Adipocyte (in vitro differentiated cells): ENCODE data around the gene RTKN2.
A peak's percentile ranks its signal among the peaks of the same experiment; 100 is the strongest.
"Not testable (repeated sequence)": the region's sequence is repeated elsewhere in the genome, so short reads cannot be mapped to it uniquely, and the experiment has no call there.

Source experiments
- DNase-seq: peaks from one replicate; pipeline ENCODE4 v3.0.0-alpha.2; 2015; ENCODE audit warnings: low read depth
- H3K27me3 ChIP-seq: replicated peaks from 2 replicates; pipeline ENCODE4 v1.7.0; 2013; ENCODE audit warnings: mild to moderate bottlenecking, low read length, moderate library complexity; ENCODE audit not compliant: control insufficient read depth, insufficient read depth
- H3K36me3 ChIP-seq: 2 replicates; pipeline ENCODE4 v1.7.0; 2013; ENCODE audit warnings: low read length, mild to moderate bottlenecking, moderate library complexity; ENCODE audit not compliant: control insufficient read depth, insufficient read depth, severe bottlenecking
- H3K4me1 ChIP-seq: 2 replicates; pipeline ENCODE4 v1.7.0; 2013; ENCODE audit warnings: mild to moderate bottlenecking, low read length, moderate library complexity; ENCODE audit not compliant: control insufficient read depth, insufficient read depth
- H3K4me3 ChIP-seq: 2 replicates; pipeline ENCODE4 v1.7.0; 2013; ENCODE audit warnings: mild to moderate bottlenecking, low read length, moderate library complexity
- H3K9ac ChIP-seq: 2 replicates; pipeline ENCODE4 v1.7.0; 2013; ENCODE audit warnings: mild to moderate bottlenecking, low read length, moderate library complexity
- H3K9me3 ChIP-seq: 2 replicates; pipeline ENCODE4 v1.7.0; 2013; ENCODE audit warnings: mild to moderate bottlenecking, low read length, moderate library complexity; ENCODE audit not compliant: control insufficient read depth

The RTKN2 gene

DNA sequence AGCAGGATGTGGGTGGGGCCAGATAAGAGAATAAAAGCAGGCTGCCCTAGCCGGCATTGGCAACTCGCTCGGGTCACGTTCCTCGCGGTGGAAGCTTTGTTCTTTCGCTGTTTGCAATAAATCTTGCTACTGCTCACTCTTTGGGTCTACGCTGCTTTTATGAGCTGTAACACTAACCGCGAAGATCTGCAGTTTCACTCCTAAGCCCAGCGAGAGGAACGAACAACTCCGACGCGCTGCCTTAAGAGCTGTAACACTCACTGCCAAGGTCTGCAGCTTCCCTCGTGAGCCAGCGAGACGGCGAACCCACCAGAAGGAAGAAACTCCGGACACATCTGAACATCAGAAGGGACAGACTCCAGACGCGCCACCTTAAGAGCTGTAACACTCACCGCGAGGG is 12.7 kb upstream of the RTKN2 start:
- H3K4me1 ChIP-seq, H3K36me3 ChIP-seq, DNase-seq, H3K9ac ChIP-seq, H3K4me3 ChIP-seq, H3K9me3 ChIP-seq, H3K27me3 ChIP-seq: not testable (repeated sequence)

- H3K4me1 ChIP-seq, H3K36me3 ChIP-seq, DNase-seq, H3K9me3 ChIP-seq, H3K4me3 ChIP-seq, H3K27me3 ChIP-seq, H3K9ac ChIP-seq: not testable (repeated sequence)
Measured at GRCh38 chr10:62280392-62280791, 11.7 kb upstream of the RTKN2 start.

DNA sequence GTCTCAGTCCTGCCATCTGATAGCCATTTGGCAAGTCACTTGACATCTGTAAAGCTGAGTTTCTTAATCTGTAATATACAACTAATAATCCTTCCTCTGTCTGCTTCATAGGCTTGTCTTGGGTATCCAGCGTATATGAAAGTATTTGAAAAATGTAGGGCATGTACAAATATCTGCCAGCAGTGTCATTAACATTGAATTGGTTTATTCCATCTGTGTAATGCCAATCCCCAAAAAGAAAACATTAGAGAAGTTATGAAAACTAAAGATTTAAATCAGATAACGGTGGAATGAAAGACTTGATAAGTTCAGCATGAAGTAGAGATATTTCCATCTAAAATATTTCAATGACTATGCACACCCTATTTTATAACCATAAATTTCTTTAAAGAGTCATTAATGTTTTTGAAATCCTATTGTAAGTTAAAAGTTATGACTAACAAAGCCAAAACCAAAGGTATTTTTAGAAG is 9.8 kb upstream of the RTKN2 start:
- Histone ChIP-seq H3K27me3 (no peaks in the 10 kb centered on the region), H3K4me3 (no peak overlapping the region), H3K9me3 (no peaks in the 10 kb centered on the region), H3K4me1 (peaks cover 4% of the 10 kb centered on the region), H3K36me3 (no peaks in the 10 kb centered on the region), H3K9ac (no peak overlapping the region)
- peak; percentile 54 for DNase-seq

GRCh38 chr10:62277971-62278370 is 9.3 kb upstream of the RTKN2 start:
- Histone ChIP-seq H3K4me1 (peaks cover 4% of the 10 kb centered on the region), H3K36me3 (no peaks in the 10 kb centered on the region), H3K9me3 (no peaks in the 10 kb centered on the region), H3K9ac (no peak overlapping the region), H3K4me3 (no peak overlapping the region), H3K27me3 (no peaks in the 10 kb centered on the region)
- DNase-seq = no peak

- no peak for DNase-seq
- Histone ChIP-seq H3K9ac (no peak overlapping the region), H3K4me3 (no peak overlapping the region), H3K36me3 (no peaks in the 10 kb centered on the region), H3K9me3 (no peaks in the 10 kb centered on the region), H3K4me1 (peaks cover 13% of the 10 kb centered on the region), H3K27me3 (peaks cover 7% of the 10 kb centered on the region)
Measured at GRCh38 chr10:62270020-62270419, 1.4 kb upstream of the RTKN2 start.

DNA sequence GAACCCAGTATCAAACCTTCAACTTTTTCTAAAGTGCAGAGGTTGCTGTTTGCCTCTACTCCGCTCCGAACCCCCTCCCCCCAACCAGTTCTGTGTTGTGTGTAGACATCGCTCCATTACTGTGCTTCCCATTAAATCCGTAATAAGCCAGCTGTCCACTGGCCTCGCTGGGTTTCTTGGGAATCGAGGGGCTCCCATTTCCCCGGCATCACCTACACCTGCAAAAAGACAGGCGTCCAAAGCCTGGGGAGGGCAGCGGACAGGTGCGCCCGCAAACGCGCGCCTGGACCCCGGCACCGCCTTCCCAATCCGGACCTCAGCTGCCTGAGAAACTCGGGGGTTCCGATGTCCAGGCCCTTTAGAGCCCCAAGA is 631 bp downstream of the RTKN2 start:
- peak overlapping the region; percentile 91 for H3K4me3 ChIP-seq
- no peaks in the 10 kb centered on the region for H3K36me3 ChIP-seq
- DNase-seq = no peak
- H3K27me3 ChIP-seq = peaks cover 7% of the 10 kb centered on the region
- peak overlapping the region; percentile 83 for H3K9ac ChIP-seq
- no peaks in the 10 kb centered on the region for H3K9me3 ChIP-seq
- peaks cover 15% of the 10 kb centered on the region for H3K4me1 ChIP-seq

DNA sequence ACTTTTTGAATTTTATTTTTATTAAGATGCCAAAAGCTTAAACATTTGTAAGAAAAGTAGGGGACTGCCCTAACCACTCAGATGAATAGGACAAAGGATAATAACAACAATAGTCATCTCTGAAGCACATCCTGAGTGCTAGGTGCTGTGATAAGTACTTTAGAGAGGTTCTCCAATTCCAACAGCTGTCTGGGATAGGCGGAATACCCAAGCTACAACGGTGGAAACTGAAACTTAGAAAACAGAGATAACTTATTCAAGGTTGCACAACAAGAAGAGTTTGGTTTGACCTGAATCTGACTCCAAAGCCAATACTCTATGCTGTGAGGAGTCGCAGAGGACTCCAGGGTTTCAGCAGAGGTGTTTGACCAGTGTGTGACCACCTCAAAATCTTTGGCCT is 2.0 kb downstream of the RTKN2 start:
- peaks cover 7% of the 10 kb centered on the region for H3K27me3 ChIP-seq
- H3K9me3 ChIP-seq = no peaks in the 10 kb centered on the region
- H3K4me1 ChIP-seq = peaks cover 15% of the 10 kb centered on the region
- H3K36me3 ChIP-seq = no peaks in the 10 kb centered on the region
- no peak overlapping the region for H3K9ac ChIP-seq
- no peak for DNase-seq
- H3K4me3 ChIP-seq = no peak overlapping the region

DNA sequence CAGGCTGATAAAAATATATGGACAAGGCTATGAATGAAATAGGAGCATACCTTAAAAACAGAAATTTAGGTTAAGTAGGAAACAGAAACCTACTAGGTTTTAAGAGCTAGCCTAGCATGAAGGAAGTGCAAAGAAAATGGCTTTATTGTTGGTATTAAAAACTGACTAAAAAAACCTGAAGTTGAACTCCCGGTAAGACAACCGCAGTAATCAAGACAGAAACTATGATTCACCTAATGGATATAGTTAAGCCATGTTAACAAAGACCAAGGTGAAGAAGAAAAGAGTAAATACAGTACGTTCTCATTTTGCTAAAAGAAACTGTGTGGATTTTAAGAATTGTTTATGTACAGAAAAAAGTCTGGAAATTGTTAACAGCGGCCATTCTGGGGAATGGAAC is 2.5 kb downstream of the RTKN2 start:
- Histone ChIP-seq H3K4me1 (peaks cover 15% of the 10 kb centered on the region), H3K27me3 (peaks cover 7% of the 10 kb centered on the region), H3K36me3 (no peaks in the 10 kb centered on the region), H3K9ac (no peak overlapping the region), H3K9me3 (no peaks in the 10 kb centered on the region), H3K4me3 (no peak overlapping the region)
- DNase-seq = no peak

- Histone ChIP-seq H3K36me3 (no peaks in the 10 kb centered on the region), H3K9me3 (no peaks in the 10 kb centered on the region), H3K4me1 (peaks cover 15% of the 10 kb centered on the region), H3K4me3 (no peak overlapping the region), H3K9ac (no peak overlapping the region), H3K27me3 (peaks cover 5% of the 10 kb centered on the region)
- peak; percentile 87 for DNase-seq
Measured at GRCh38 chr10:62264702-62265436, 3.8 kb downstream of the RTKN2 start.

DNA sequence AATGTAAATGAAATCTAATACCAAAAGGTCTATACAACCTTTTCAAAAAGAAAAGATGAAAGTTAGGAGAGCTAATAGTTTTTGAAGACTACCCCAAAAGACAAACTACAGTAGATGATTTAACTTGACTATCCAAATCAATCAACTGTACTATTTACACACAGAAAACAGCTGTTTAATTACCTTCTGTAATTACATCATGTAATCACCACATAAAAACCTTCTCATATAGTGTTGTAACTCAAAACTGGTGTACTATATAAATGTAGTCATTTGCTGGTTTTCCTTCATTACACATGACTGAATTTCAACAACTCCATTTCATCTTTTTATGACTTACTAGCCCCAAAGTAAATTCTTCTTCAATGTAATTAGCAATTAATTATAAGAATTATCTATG is 4.5 kb downstream of the RTKN2 start:
- Histone ChIP-seq H3K9me3 (no peaks in the 10 kb centered on the region), H3K27me3 (no peaks in the 10 kb centered on the region), H3K4me3 (no peak overlapping the region), H3K4me1 (peaks cover 15% of the 10 kb centered on the region), H3K36me3 (no peaks in the 10 kb centered on the region), H3K9ac (no peak overlapping the region)
- DNase-seq = no peak

GRCh38 chr10:62261666-62262065 is 7.0 kb downstream of the RTKN2 start:
- Histone ChIP-seq H3K9ac (no peak overlapping the region), H3K36me3 (no peaks in the 10 kb centered on the region), H3K4me1 (peaks cover 25% of the 10 kb centered on the region), H3K27me3 (no peaks in the 10 kb centered on the region), H3K9me3 (no peaks in the 10 kb centered on the region), H3K4me3 (no peak overlapping the region)
- peak; percentile 46 for DNase-seq

GRCh38 chr10:62259998-62260397 is 8.6 kb downstream of the RTKN2 start:
- DNase-seq = no peak
- H3K4me3 ChIP-seq = no peak overlapping the region
- H3K9ac ChIP-seq = no peak overlapping the region
- H3K4me1 ChIP-seq = peaks cover 20% of the 10 kb centered on the region
- no peaks in the 10 kb centered on the region for H3K36me3 ChIP-seq
- no peaks in the 10 kb centered on the region for H3K9me3 ChIP-seq
- no peaks in the 10 kb centered on the region for H3K27me3 ChIP-seq
